ENCODE measurements around the gene HCN3.
A peak's percentile ranks its signal among the peaks of the same experiment; 100 is the strongest.

The HCN3 gene

GRCh38 chr1:155319536-155319935 lies 42.3 kb downstream of the HCN3 start:
- H3K4me1 ChIP-seq (ENCODE audit: control insufficient read depth, insufficient read depth, low read length): peaks cover 21% of the 10 kb centered on the region
- no peak overlapping the region for H3K4me3 ChIP-seq (ENCODE audit: low read depth, low read length)
- no peaks in the 10 kb centered on the region for H3K9me3 ChIP-seq (ENCODE audit: control insufficient read depth, insufficient read depth, low read length)
- H3K27ac ChIP-seq (ENCODE audit: low read depth, low read length): no peak overlapping the region
- no peak overlapping the region for H3K9ac ChIP-seq (ENCODE audit: low read depth, low read length)
- peaks cover 39% of the 10 kb centered on the region for H3K36me3 ChIP-seq (ENCODE audit: control insufficient read depth, insufficient read depth, low read length)
- H3K27me3 ChIP-seq (ENCODE audit: control insufficient read depth, insufficient read depth, low read length): peaks cover 12% of the 10 kb centered on the region

DNA sequence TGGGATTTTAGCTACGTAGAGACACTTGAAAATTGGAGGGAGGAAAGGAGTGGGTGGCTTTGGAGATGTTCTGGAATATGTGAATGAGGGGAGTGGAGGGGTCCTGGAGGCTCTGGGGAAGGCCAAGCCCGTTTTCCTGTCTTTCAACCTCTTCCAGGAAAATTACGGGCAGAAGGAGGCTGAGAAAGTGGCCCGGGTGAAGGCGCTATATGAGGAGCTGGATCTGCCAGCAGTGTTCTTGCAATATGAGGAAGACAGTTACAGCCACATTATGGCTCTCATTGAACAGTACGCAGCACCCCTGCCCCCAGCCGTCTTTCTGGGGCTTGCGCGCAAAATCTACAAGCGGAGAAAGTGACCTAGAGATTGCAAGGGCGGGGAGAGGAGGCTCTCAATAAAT lies 43.0 kb downstream of the HCN3 start:
- Histone ChIP-seq H3K4me3 (ENCODE audit: low read depth, low read length) (peak overlapping the region; percentile 86), H3K27ac (ENCODE audit: low read depth, low read length) (peak overlapping the region; percentile 17), H3K9ac (ENCODE audit: low read depth, low read length) (no peak overlapping the region), H3K27me3 (ENCODE audit: control insufficient read depth, insufficient read depth, low read length) (peaks cover 12% of the 10 kb centered on the region), H3K4me1 (ENCODE audit: control insufficient read depth, insufficient read depth, low read length) (peaks cover 21% of the 10 kb centered on the region), H3K9me3 (ENCODE audit: control insufficient read depth, insufficient read depth, low read length) (no peaks in the 10 kb centered on the region), H3K36me3 (ENCODE audit: control insufficient read depth, insufficient read depth, low read length) (peaks cover 32% of the 10 kb centered on the region)

- H3K36me3 ChIP-seq (ENCODE audit: control insufficient read depth, insufficient read depth, low read length): peaks cover 37% of the 10 kb centered on the region
- no peak within 1 kb of the TSS for H3K9ac ChIP-seq (ENCODE audit: low read depth, low read length)
- H3K27ac ChIP-seq (ENCODE audit: low read depth, low read length): peak within 1 kb of the TSS; percentile 17
Observed at GRCh38 chr1:155320661-155321617, 43.7 kb downstream of the HCN3 start, which contains the start of gene RUSC1. TSS of gene RUSC1 (plus strand) at chr1:155320894. CDS start at chr1:155321774, 880 bp downstream.

DNA sequence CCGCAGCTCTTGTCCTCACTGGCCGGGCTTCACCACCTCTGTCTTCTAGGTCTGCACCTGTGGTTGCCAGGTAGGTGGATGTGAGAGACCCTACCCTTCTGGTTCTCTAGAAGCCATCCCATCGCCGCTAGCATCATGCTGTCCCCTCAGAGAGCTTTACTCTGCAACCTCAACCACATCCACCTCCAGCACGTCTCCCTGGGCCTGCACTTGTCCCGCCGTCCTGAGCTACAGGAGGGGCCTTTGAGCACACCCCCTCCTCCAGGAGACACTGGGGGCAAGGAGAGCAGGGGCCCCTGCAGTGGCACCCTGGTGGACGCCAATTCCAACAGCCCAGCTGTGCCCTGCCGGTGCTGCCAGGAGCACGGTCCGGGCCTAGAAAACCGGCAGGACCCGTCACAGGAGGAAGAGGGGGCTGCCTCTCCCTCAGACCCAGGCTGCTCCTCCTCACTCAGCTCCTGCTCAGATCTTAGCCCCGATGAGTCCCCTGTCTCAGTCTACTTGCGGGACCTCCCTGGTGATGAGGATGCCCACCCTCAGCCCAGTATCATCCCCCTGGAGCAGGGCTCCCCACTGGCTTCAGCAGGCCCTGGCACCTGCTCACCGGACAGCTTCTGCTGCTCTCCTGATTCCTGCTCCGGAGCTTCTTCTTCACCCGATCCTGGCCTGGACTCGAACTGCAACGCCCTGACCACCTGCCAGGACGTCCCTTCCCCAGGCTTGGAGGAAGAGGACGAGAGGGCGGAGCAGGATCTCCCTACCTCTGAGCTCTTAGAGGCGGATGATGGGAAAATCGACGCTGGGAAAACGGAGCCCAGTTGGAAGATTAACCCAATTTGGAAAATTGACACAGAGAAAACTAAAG lies 44.6 kb downstream of the HCN3 start:
- Histone ChIP-seq H3K36me3 (ENCODE audit: control insufficient read depth, insufficient read depth, low read length) (peaks cover 39% of the 10 kb centered on the region), H3K4me1 (ENCODE audit: control insufficient read depth, insufficient read depth, low read length) (peaks cover 24% of the 10 kb centered on the region), H3K27ac (ENCODE audit: low read depth, low read length) (no peak overlapping the region), H3K27me3 (ENCODE audit: control insufficient read depth, insufficient read depth, low read length) (peaks cover 12% of the 10 kb centered on the region), H3K4me3 (ENCODE audit: low read depth, low read length) (peak overlapping the region; percentile 86), H3K9me3 (ENCODE audit: control insufficient read depth, insufficient read depth, low read length) (no peaks in the 10 kb centered on the region), H3K9ac (ENCODE audit: low read depth, low read length) (no peak overlapping the region)

More at GRCh38 chr1:155320661-155321617, 43.7 kb downstream of the HCN3 start, which contains the start of gene RUSC1:
- Histone ChIP-seq H3K4me1 (ENCODE audit: control insufficient read depth, insufficient read depth, low read length) (peaks cover 24% of the 10 kb centered on the region), H3K27me3 (ENCODE audit: control insufficient read depth, insufficient read depth, low read length) (peaks cover 12% of the 10 kb centered on the region), H3K4me3 (ENCODE audit: low read depth, low read length) (peak within 1 kb of the TSS; percentile 86), H3K9me3 (ENCODE audit: control insufficient read depth, insufficient read depth, low read length) (no peaks in the 10 kb centered on the region)

DNA sequence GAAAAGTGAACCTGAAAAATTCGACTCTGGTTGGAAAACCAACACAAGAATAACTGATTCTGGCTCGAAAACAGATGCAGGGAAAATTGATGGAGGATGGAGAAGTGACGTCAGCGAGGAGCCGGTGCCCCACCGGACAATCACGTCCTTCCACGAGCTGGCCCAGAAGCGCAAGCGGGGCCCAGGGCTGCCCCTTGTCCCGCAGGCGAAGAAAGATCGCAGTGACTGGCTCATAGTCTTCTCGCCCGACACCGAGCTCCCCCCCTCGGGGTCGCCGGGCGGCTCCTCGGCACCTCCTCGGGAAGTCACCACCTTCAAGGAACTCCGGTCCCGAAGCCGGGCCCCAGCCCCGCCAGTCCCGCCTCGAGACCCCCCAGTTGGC lies 45.3 kb downstream of the HCN3 start:
- peaks cover 12% of the 10 kb centered on the region for H3K27me3 ChIP-seq (ENCODE audit: control insufficient read depth, insufficient read depth, low read length)
- H3K9ac ChIP-seq (ENCODE audit: low read depth, low read length): no peak overlapping the region
- peak overlapping the region; percentile 96 for H3K27ac ChIP-seq (ENCODE audit: low read depth, low read length)
- H3K9me3 ChIP-seq (ENCODE audit: control insufficient read depth, insufficient read depth, low read length): no peaks in the 10 kb centered on the region
- H3K36me3 ChIP-seq (ENCODE audit: control insufficient read depth, insufficient read depth, low read length): peaks cover 41% of the 10 kb centered on the region
- peaks cover 24% of the 10 kb centered on the region for H3K4me1 ChIP-seq (ENCODE audit: control insufficient read depth, insufficient read depth, low read length)
- peak overlapping the region; percentile 85 for H3K4me3 ChIP-seq (ENCODE audit: low read depth, low read length)

GRCh38 chr1:155322953-155323728 lies 45.9 kb downstream of the HCN3 start:
- H3K27me3 ChIP-seq (ENCODE audit: control insufficient read depth, insufficient read depth, low read length): peaks cover 12% of the 10 kb centered on the region
- H3K4me1 ChIP-seq (ENCODE audit: control insufficient read depth, insufficient read depth, low read length): peaks cover 24% of the 10 kb centered on the region
- H3K9ac ChIP-seq (ENCODE audit: low read depth, low read length): no peak overlapping the region
- peak overlapping the region; percentile 96 for H3K27ac ChIP-seq (ENCODE audit: low read depth, low read length)
- H3K9me3 ChIP-seq (ENCODE audit: control insufficient read depth, insufficient read depth, low read length): no peaks in the 10 kb centered on the region
- H3K36me3 ChIP-seq (ENCODE audit: control insufficient read depth, insufficient read depth, low read length): peaks cover 41% of the 10 kb centered on the region
- H3K4me3 ChIP-seq (ENCODE audit: low read depth, low read length): peak overlapping the region; percentile 85

DNA sequence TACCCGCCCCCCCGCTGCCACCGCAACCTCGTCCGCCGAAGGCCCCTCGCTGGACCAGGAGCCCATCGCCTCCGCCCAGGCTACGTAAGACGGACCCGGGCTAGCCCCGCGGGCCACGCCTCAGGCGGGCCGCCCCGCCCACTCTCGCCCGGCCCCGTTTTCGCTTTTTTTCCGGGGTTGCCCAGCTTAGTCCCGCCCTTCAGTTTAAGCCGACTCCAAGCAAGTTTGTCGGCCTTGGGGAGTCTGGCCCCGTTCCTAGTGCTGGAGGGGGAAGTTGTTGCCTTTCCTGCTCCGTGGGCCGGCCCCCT lies 46.4 kb downstream of the HCN3 start:
- Histone ChIP-seq H3K9ac (ENCODE audit: low read depth, low read length) (peak overlapping the region; percentile 44; the same call in 1 of the 2 replicates), H3K36me3 (ENCODE audit: control insufficient read depth, insufficient read depth, low read length) (peaks cover 40% of the 10 kb centered on the region), H3K4me1 (ENCODE audit: control insufficient read depth, insufficient read depth, low read length) (peaks cover 24% of the 10 kb centered on the region), H3K4me3 (ENCODE audit: low read depth, low read length) (peak overlapping the region; percentile 85), H3K27me3 (ENCODE audit: control insufficient read depth, insufficient read depth, low read length) (peaks cover 12% of the 10 kb centered on the region), H3K9me3 (ENCODE audit: control insufficient read depth, insufficient read depth, low read length) (no peaks in the 10 kb centered on the region), H3K27ac (ENCODE audit: low read depth, low read length) (peak overlapping the region; percentile 96)

DNA sequence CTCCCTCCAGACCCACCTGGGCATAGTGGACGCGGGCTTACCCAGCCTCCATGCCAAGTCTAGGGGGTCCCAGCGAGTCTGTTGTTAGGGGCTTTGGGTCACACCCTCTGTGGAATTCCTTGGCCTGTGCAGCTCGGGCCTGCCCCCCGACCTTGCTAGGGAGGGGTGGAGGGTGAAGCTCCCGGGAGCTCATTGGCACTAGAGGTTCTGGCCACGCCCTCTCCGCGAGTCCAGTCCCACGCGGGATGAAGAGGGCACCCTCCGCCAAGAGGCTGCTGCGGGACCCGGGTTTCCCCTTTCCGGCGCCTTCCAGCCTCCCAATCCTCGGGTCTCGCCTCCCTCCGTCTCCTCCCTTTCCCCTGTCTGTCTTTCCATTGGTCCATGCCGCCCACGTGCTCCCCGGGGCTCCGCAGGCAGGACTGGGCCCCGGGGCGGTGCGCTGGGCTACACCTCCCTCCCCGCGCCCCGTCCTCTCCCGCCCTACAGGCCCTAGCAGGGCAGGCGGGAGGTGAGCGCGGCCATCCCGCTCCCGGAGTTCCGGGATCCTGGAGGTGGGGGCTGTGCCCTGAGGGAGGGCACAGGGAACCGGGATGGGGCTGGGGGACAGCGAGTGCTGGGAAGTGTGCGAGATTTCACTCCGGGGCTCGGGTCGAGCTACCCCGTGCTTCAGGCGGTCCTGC lies 46.9 kb downstream of the HCN3 start:
- Histone ChIP-seq H3K36me3 (ENCODE audit: control insufficient read depth, insufficient read depth, low read length) (peaks cover 39% of the 10 kb centered on the region), H3K9ac (ENCODE audit: low read depth, low read length) (peak overlapping the region; percentile 44; the same call in 1 of the 2 replicates), H3K9me3 (ENCODE audit: control insufficient read depth, insufficient read depth, low read length) (no peaks in the 10 kb centered on the region), H3K4me3 (ENCODE audit: low read depth, low read length) (peak overlapping the region; percentile 85), H3K27me3 (ENCODE audit: control insufficient read depth, insufficient read depth, low read length) (peaks cover 12% of the 10 kb centered on the region), H3K4me1 (ENCODE audit: control insufficient read depth, insufficient read depth, low read length) (peaks cover 24% of the 10 kb centered on the region), H3K27ac (ENCODE audit: low read depth, low read length) (peak overlapping the region; percentile 96)

- Histone ChIP-seq H3K9ac (ENCODE audit: low read depth, low read length) (peak overlapping the region; percentile 41; the same call in 1 of the 2 replicates), H3K27me3 (ENCODE audit: control insufficient read depth, insufficient read depth, low read length) (peaks cover 12% of the 10 kb centered on the region), H3K27ac (ENCODE audit: low read depth, low read length) (peak overlapping the region; percentile 79), H3K4me1 (ENCODE audit: control insufficient read depth, insufficient read depth, low read length) (peaks cover 24% of the 10 kb centered on the region), H3K9me3 (ENCODE audit: control insufficient read depth, insufficient read depth, low read length) (no peaks in the 10 kb centered on the region), H3K36me3 (ENCODE audit: control insufficient read depth, insufficient read depth, low read length) (peaks cover 39% of the 10 kb centered on the region), H3K4me3 (ENCODE audit: low read depth, low read length) (peak overlapping the region; percentile 85)
Observed at GRCh38 chr1:155324717-155325602, 47.7 kb downstream of the HCN3 start.

Measured in HUES48 (cell line).